ENCODE data around the gene NCAM1. TPM values are rescaled to one million over a fixed set of nuclear protein-coding genes. Genes with fewer than 3 reads are reported as not detected.

Gene NCAM1
- total RNA-seq, 1 experiment from 2014 or later, result 0.33 TPM

DNA sequence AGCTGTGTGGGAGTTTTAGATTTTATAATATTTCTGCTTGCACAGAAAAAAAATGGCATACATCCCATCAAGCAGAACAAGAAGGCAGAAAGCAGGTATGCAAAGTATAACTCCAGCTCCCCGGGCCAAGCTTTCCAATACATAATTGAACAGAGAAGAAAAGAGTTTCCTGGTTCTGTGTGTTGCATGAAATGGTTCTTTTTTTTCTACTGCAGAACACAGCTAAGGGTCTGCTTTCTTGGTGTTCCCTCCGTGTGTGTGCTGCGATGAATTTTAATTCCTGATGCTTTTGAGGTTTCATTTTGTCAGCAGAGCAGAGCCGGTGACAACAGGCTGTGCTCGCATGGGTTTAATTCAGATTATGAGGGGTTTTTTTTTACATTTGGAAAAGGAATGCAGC lies 282.5 kb downstream of the NCAM1 start:
- Histone ChIP-seq H3K79me2 (ENCODE audit: low read depth) (no peaks in the 10 kb centered on the region), H3K4me3 (no peak overlapping the region), H3K9me3 (ENCODE audit: insufficient read depth, low read depth) (no peaks in the 10 kb centered on the region), H3K36me3 (ENCODE audit: low read depth) (no peaks in the 10 kb centered on the region), H3K27me3 (ENCODE audit: insufficient read depth, low read depth) (peaks cover 20% of the 10 kb centered on the region; the same call in 1 of the 2 replicates), H3F3A (ENCODE audit: insufficient read depth, low read depth) (no peaks in the 10 kb centered on the region), H4K20me1 (ENCODE audit: insufficient read depth) (no peaks in the 10 kb centered on the region), H3K4me2 (no peak overlapping the region), H3K4me1 (replicated peaks; ENCODE audit: insufficient read depth) (no peaks in the 10 kb centered on the region), H3K9me2 (ENCODE audit: insufficient read depth) (no peaks in the 10 kb centered on the region; the same call in 1 of the 2 replicates), H2AFZ (no peak overlapping the region), H3K27ac (no peak overlapping the region)
- intact Hi-C loops (cut with micrococcal nuclease; ENCODE audit: unreplicated experiment), result no loop called here
- CTCF ChIA-PET, result no interaction called here
- POLR2A ChIA-PET (ENCODE audit: unreplicated experiment), result interaction anchor here (0.6 kb wide), 1 partner anchor 15 kb away, joined by 6 read pairs; no protein-coding TSS in a partner anchor
- no peak for DNase-seq
- TF ChIP-seq EZH2 (IDR thresholded peaks at IDR 0.05; ENCODE audit: low read depth), result no peak
- no peak for TF ChIP-seq CTCF (conservative IDR thresholded peaks at IDR 0.05)
- BruUV-seq (replicated peaks), result no TSS peak

DNA sequence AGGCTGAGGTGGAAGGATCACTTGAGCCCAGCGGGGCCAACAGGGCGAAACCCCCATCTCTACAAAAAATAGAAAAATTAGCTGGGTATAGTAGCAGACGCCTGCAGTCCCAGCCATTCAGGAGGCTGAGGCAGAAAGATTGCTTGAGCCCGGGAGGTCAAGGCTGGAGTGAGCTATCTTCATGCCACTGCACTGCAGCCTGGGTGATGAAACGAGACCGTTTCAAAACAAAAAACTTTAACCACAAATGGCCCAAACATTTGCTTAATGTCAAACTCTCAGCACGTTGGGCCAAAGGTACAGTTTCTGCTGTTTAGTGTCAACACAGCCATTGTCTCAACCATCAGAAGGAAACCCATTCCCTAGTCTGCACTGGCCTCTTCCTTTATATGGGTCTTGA lies 284.0 kb downstream of the NCAM1 start:
- Histone ChIP-seq H3K9me3 (ENCODE audit: insufficient read depth, low read depth) (no peaks in the 10 kb centered on the region), H3K9me2 (ENCODE audit: insufficient read depth) (no peaks in the 10 kb centered on the region; the same call in 1 of the 2 replicates), H3F3A (ENCODE audit: insufficient read depth, low read depth) (no peaks in the 10 kb centered on the region), H3K4me3 (no peak overlapping the region), H2AFZ (no peak overlapping the region), H3K36me3 (ENCODE audit: low read depth) (no peaks in the 10 kb centered on the region), H4K20me1 (ENCODE audit: insufficient read depth) (no peaks in the 10 kb centered on the region), H3K79me2 (ENCODE audit: low read depth) (no peaks in the 10 kb centered on the region), H3K27ac (no peak overlapping the region), H3K4me2 (no peak overlapping the region), H3K4me1 (replicated peaks; ENCODE audit: insufficient read depth) (no peaks in the 10 kb centered on the region), H3K27me3 (ENCODE audit: insufficient read depth, low read depth) (peaks cover 20% of the 10 kb centered on the region; the same call in 1 of the 2 replicates)
- ChIA-PET CTCF (no interaction called here), POLR2A (ENCODE audit: unreplicated experiment) (no interaction called here)
- intact Hi-C loops (cut with micrococcal nuclease; ENCODE audit: unreplicated experiment), result no loop called here
- no peak for DNase-seq
- BruUV-seq (replicated peaks), result no TSS peak
- TF ChIP-seq CTCF (conservative IDR thresholded peaks at IDR 0.05) (no peak), EZH2 (IDR thresholded peaks at IDR 0.05; ENCODE audit: low read depth) (no peak)

DNA sequence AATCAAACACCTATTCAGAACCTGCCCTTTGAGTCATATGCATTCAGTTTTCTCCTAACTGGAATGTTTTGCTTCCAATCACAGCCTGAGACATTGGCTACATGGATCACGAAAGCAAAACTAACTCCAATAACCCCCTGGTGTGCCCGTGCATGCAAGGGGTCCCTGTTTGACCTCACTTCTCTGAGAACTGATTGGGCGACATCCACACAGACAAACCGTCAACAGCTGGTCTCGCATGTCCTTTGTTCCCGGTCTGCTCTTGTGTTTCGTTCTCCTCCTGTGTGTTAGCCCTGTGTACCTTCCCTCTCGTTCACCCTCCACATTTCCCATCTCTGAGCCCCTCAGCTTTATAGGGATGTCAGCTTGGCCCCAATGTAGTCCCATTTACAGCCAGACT lies 286.0 kb downstream of the NCAM1 start:
- no peaks in the 10 kb centered on the region; the same call in 1 of the 2 replicates for H3K9me2 ChIP-seq (ENCODE audit: insufficient read depth)
- H2AFZ ChIP-seq, result no peak overlapping the region
- TF ChIP-seq EZH2 (IDR thresholded peaks at IDR 0.05; ENCODE audit: low read depth) (no peak), CTCF (conservative IDR thresholded peaks at IDR 0.05) (no peak)
- CTCF ChIA-PET, result no interaction called here
- no peak overlapping the region for H3K27ac ChIP-seq
- POLR2A ChIA-PET (ENCODE audit: unreplicated experiment), result no interaction called here
- no peaks in the 10 kb centered on the region for H4K20me1 ChIP-seq (ENCODE audit: insufficient read depth)
- H3K36me3 ChIP-seq (ENCODE audit: low read depth), result no peaks in the 10 kb centered on the region
- no peaks in the 10 kb centered on the region for H3F3A ChIP-seq (ENCODE audit: insufficient read depth, low read depth)
- no peaks in the 10 kb centered on the region for H3K4me1 ChIP-seq (replicated peaks; ENCODE audit: insufficient read depth)
- BruUV-seq (replicated peaks), result no TSS peak
- intact Hi-C loops (cut with micrococcal nuclease; ENCODE audit: unreplicated experiment), result no loop called here
- no peak overlapping the region for H3K4me2 ChIP-seq
- H3K4me3 ChIP-seq, result no peak overlapping the region
- peaks cover 12% of the 10 kb centered on the region; the same call in 1 of the 2 replicates for H3K27me3 ChIP-seq (ENCODE audit: insufficient read depth, low read depth)
- no peaks in the 10 kb centered on the region for H3K9me3 ChIP-seq (ENCODE audit: insufficient read depth, low read depth)
- no peak for DNase-seq
- no peaks in the 10 kb centered on the region for H3K79me2 ChIP-seq (ENCODE audit: low read depth)
